Naive B cell (primary cell): Measurements from ENCODE around the gene IGFBP3. TPM values are rescaled to one million over a fixed set of nuclear protein-coding genes. Genes with fewer than 3 reads are reported as not detected.

ENCODE experiments used
- ATAC-seq, 2 donors: fragments of 150-1000 bp; cut with Tn5 transposase; 2 replicates each; pipeline ENCODE4 v1.10.0; 2021; ENCODE audit warnings: low read depth in 2 of 2, mild to moderate bottlenecking in 2 of 2, moderate library complexity in 2 of 2
- DNase-seq: peaks from one replicate; pipeline ENCODE4 v3.0.0; 2022
- H3K27ac Mint-ChIP-seq, 6 donors: one replicate each; pipeline ENCODE4 v1.8.0; 2020 to 2022; ENCODE audit warnings: mild to moderate bottlenecking in 6 of 6, mixed read lengths in 6 of 6, moderate library complexity in 5 of 6, inconsistent platforms in 2 of 6
- H3K27me3 Mint-ChIP-seq, 3 donors: one replicate each; pipeline ENCODE4 v1.8.0; 2021 to 2022; ENCODE audit warnings: mixed read lengths in 3 of 3, mild to moderate bottlenecking in 1 of 3
- H3K36me3 Mint-ChIP-seq, 2 donors: one replicate each; pipeline ENCODE4 v1.8.0; 2020 to 2022; ENCODE audit warnings: mixed read lengths in 2 of 2, inconsistent platforms in 1 of 2, mild to moderate bottlenecking in 1 of 2
- H3K4me1 Mint-ChIP-seq, 3 donors: one replicate each; pipeline ENCODE4 v1.8.0; 2020 to 2022; ENCODE audit warnings: mixed read lengths in 3 of 3, inconsistent platforms in 1 of 3, mild to moderate bottlenecking in 1 of 3, moderate library complexity in 1 of 3
- H3K4me3 Mint-ChIP-seq, 8 donors: one replicate each; pipeline ENCODE4 v1.8.0; 2020 to 2022; ENCODE audit warnings: mild to moderate bottlenecking in 8 of 8, mixed read lengths in 8 of 8, moderate library complexity in 8 of 8, inconsistent platforms in 2 of 8
- H3K9me3 Mint-ChIP-seq, 7 donors: one replicate each; pipeline ENCODE4 v1.8.0; 2020 to 2022; ENCODE audit warnings: mixed read lengths in 7 of 7, mild to moderate bottlenecking in 5 of 7, inconsistent platforms in 2 of 7, moderate library complexity in 1 of 7
- polyA plus RNA-seq, 6 donors: library from polyadenylated mRNA; unstranded; fragments of 300-500 nt; fragmentation: Illumina TruSeq; gene quantifications; one replicate each; pipeline ENCODE4 v1.2.3, GENCODE V29; 2021; ENCODE audit warnings: low read depth in 6 of 6

Gene IGFBP3
- polyA plus RNA-seq, 6 donors from 2014 or later, result not detected

DNA sequence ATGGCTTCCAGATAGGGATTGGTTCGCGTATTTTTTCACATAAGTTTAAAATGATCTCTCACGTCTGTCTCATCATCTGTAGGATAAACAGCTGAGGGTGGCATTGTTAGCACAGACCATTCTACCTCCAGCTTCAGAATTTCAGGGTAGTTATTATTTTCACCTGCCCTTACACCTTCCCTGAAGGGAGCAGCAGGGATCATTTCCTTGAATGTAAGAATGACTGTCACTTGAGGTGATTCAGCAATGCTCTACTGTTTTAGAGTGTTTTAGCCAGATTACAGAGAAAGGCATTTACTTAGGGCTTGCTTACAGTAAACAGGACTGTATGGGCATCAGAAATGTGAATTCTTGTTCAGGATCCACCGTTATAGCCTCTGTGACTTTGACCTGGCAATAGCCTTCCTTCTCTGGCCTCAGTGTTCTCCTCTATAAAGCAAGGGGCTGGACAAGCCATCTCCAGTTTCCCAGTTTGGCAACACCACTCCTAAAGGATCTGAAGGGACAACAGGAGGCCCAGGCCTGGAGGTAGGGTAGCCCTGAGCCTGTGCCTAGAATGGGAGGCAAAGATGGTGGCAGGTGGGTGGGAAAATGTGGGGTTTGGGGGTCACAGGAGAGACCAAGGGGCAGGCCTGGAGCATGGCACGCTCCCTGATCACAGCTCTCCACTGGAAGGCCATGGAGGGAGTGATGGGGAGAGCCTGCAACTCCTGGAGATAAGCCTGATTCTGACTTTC is 34.0 kb downstream of the IGFBP3 start:
- Mint-ChIP-seq H3K27me3 (peaks cover 45 to 72% (median 70%) of the 10 kb centered on the region in 3 donors), H3K4me1 (no peaks in the 10 kb centered on the region), H3K9me3 (peaks cover 0 to 4% (median 0%) of the 10 kb centered on the region in 7 donors), H3K36me3 (no peaks in the 10 kb centered on the region), H3K4me3 (no peak overlapping the region), H3K27ac (no peak overlapping the region)
- ATAC-seq, result no peak
- no peak for DNase-seq

DNA sequence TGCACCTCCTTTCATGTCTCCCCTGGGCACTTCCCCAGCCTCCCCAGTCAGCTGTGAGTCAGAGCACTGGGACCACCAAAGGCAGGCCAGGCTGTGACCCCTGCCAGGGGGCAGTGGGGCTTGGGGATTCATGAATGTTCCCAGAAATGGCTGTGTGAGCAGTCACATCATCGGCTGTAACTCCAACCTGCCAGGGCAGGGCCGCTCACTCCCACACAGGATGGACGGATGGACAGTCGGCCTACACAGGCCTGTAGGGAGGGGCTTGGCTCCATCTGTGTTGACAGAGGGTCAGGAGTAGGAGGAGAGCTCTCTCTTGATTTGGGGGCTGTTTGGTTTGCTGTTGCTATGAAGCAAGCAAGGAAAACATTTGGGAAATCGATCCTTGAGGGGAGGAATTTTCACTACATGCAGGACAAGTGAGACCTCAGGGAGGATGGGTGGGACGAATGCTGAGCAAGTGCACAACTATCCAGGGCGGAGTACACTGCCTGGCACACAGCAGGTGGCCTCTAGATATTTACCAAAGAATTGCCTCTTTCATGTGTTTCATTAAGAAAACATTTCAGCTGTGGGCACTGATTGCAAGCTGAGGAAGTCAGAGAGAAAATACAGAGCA is 35.7 kb downstream of the IGFBP3 start:
- Mint-ChIP-seq H3K27ac (no peak overlapping the region), H3K36me3 (no peaks in the 10 kb centered on the region), H3K9me3 (peaks cover 0 to 9% (median 0%) of the 10 kb centered on the region in 7 donors), H3K4me1 (no peaks in the 10 kb centered on the region), H3K4me3 (no peak overlapping the region), H3K27me3 (peaks cover 40 to 66% (median 55%) of the 10 kb centered on the region in 3 donors)
- DNase-seq, result no peak
- no peak for ATAC-seq

DNA sequence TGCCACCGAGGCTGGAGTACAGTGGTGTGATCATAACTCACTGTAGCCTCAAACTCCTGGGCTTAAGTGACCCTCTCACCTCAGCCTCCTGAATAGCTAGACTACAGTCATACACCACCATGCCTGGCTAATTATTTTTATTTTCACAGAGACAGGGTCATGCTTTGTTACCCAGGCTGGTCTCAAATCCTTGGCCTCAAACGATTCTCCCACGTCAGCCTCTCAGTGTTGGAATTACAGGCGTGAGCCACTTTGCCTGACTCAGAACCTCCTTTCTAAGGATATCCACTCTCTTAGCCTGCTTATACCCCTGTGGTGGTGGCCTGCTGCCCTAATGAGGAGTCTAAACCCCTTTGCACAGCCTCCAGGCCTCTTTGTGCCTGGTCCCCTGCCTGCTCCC is 36.9 kb downstream of the IGFBP3 start:
- DNase-seq, result no peak
- H3K36me3 Mint-ChIP-seq, result no peaks in the 10 kb centered on the region
- peaks cover 2 to 16% (median 4%) of the 10 kb centered on the region in 7 donors for H3K9me3 Mint-ChIP-seq
- no peak for ATAC-seq
- peaks cover 33 to 54% (median 45%) of the 10 kb centered on the region in 3 donors for H3K27me3 Mint-ChIP-seq
- no peak overlapping the region for H3K4me3 Mint-ChIP-seq
- no peak overlapping the region for H3K27ac Mint-ChIP-seq
- H3K4me1 Mint-ChIP-seq, result no peaks in the 10 kb centered on the region

DNA sequence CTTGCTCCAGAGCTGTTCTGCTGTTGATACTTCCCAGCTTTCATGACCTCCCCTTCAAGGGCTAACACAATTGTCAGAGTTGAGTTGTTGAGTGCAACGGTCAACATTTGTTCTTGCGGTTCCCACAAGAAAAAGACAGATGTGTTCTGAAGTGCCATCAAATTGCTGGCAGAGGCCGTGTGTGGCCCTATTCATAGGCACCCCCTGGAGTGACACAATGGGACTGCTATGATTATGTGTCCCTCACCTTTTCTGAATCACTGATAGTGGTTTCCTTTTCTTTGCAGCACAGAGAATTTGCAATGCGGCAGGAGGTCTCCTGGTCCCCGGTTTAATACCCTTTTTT is 38.6 kb downstream of the IGFBP3 start:
- no peak for DNase-seq
- Mint-ChIP-seq H3K4me3 (no peak overlapping the region), H3K4me1 (no peaks in the 10 kb centered on the region), H3K27ac (no peak overlapping the region), H3K36me3 (peaks cover 0 to 11% of the 10 kb centered on the region in 2 donors), H3K9me3 (peaks cover 4 to 30% (median 18%) of the 10 kb centered on the region in 7 donors), H3K27me3 (peaks cover 27 to 46% (median 43%) of the 10 kb centered on the region in 3 donors)
- no peak for ATAC-seq

GRCh38 chr7:45881759-45882464 is 39.2 kb downstream of the IGFBP3 start:
- ATAC-seq (no peak), DNase-seq (no peak)
- H3K4me3 Mint-ChIP-seq, result no peak overlapping the region
- H3K36me3 Mint-ChIP-seq, result peaks cover 0 to 15% of the 10 kb centered on the region in 2 donors
- no peak overlapping the region for H3K27ac Mint-ChIP-seq
- no peaks in the 10 kb centered on the region for H3K4me1 Mint-ChIP-seq
- H3K27me3 Mint-ChIP-seq, result peaks cover 25 to 41% (median 37%) of the 10 kb centered on the region in 3 donors
- peaks cover 9 to 30% (median 21%) of the 10 kb centered on the region in 7 donors for H3K9me3 Mint-ChIP-seq

- ATAC-seq, result no peak
- H3K27ac Mint-ChIP-seq, result no peak overlapping the region
These were observed 39.8 kb downstream of the IGFBP3 start for GRCh38 chr7:45881280-45881758.

GRCh38 chr7:45880433-45880860 is 40.6 kb downstream of the IGFBP3 start:
- peaks cover 13 to 31% (median 28%) of the 10 kb centered on the region in 3 donors for H3K27me3 Mint-ChIP-seq
- H3K4me1 Mint-ChIP-seq, result no peaks in the 10 kb centered on the region
- peaks cover 9 to 32% (median 21%) of the 10 kb centered on the region in 7 donors for H3K9me3 Mint-ChIP-seq
- DNase-seq, result no peak
- H3K4me3 Mint-ChIP-seq, result no peak overlapping the region
- peaks cover 0 to 15% of the 10 kb centered on the region in 2 donors for H3K36me3 Mint-ChIP-seq
- no peak for ATAC-seq
- H3K27ac Mint-ChIP-seq, result no peak overlapping the region

More at GRCh38 chr7:45881280-45881758, 39.8 kb downstream of the IGFBP3 start:
- DNase-seq, result no peak
- Mint-ChIP-seq H3K27me3 (peaks cover 19 to 35% (median 32%) of the 10 kb centered on the region in 3 donors), H3K36me3 (peaks cover 0 to 15% of the 10 kb centered on the region in 2 donors), H3K9me3 (peaks cover 9 to 30% (median 21%) of the 10 kb centered on the region in 7 donors), H3K4me1 (no peaks in the 10 kb centered on the region), H3K4me3 (no peak overlapping the region)

DNA sequence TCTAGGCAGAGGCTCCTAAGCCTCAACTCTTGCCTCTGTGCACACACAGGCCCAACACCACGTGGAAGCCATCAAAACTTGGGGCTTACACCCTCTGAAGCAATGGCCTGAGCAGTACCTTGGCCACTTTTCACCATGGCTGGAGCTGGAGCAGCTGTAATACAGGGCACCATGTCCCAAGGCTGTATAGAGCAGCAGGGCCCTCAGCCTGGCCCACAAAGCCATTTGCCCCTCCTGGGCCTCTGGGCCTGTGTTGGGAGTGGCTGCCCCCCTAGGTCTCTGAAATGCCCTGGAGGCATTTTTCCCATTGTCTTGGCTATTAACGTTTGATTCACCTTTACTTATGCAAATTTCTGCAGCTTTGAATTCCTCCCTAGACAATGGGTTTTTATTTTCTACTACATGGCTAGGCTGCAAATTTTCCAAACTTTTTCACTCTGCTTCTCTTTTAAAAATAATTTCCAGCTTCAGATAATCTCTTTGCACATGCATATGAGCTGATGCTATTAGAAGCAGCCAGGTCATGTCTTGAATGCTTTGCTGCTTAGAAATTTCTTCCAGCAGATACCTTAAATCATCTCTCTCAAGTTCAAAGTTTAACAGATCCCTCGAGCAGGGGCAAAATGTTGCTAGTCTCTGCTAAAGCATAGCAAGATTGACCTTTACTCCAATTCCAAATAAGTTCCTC is 42.5 kb downstream of the IGFBP3 start:
- Mint-ChIP-seq H3K4me3 (no peak overlapping the region), H3K36me3 (peaks cover 0 to 15% of the 10 kb centered on the region in 2 donors), H3K27ac (no peak overlapping the region), H3K9me3 (peaks cover 9 to 32% (median 21%) of the 10 kb centered on the region in 7 donors), H3K4me1 (no peaks in the 10 kb centered on the region), H3K27me3 (peaks cover 8 to 14% (median 9%) of the 10 kb centered on the region in 3 donors)
- ATAC-seq, result no peak
- DNase-seq, result no peak

DNA sequence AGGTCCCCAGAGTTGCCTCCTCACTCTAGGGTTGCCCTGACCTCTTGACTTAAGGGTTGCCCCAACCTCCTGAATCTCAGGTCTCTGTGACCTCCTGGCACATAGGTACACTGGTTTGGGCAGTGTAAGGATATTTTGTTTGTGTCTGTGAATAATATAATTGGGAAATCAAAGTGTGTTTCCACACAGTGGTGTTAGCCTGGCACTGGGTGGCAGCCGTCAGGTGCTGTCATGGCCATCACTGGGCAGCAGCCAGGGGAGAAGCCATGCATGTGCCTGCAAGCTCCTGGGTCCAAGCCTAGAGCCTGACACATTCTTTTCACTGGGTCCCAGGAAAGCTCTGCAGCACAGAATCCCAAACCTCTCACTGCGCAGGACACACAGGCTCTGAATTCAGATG is 44.6 kb downstream of the IGFBP3 start:
- Mint-ChIP-seq H3K4me1 (no peaks in the 10 kb centered on the region), H3K27me3 (peaks cover 0 to 5% (median 3%) of the 10 kb centered on the region in 3 donors), H3K27ac (no peak overlapping the region), H3K9me3 (peaks cover 7 to 28% (median 21%) of the 10 kb centered on the region in 7 donors), H3K4me3 (no peak overlapping the region), H3K36me3 (peaks cover 0 to 15% of the 10 kb centered on the region in 2 donors)
- ATAC-seq, result no peak
- DNase-seq, result no peak

GRCh38 chr7:45874408-45875131 is 46.5 kb downstream of the IGFBP3 start:
- Mint-ChIP-seq H3K27ac (no peak overlapping the region), H3K27me3 (peaks cover 0 to 8% (median 6%) of the 10 kb centered on the region in 3 donors), H3K36me3 (peaks cover 0 to 15% of the 10 kb centered on the region in 2 donors), H3K9me3 (peaks cover 7 to 27% (median 20%) of the 10 kb centered on the region in 7 donors), H3K4me1 (no peaks in the 10 kb centered on the region), H3K4me3 (no peak overlapping the region)
- ATAC-seq (no peak), DNase-seq (no peak)

GRCh38 chr7:45873355-45873754 is 47.7 kb downstream of the IGFBP3 start:
- Mint-ChIP-seq H3K27me3 (peaks cover 6 to 8% (median 8%) of the 10 kb centered on the region in 3 donors), H3K36me3 (peaks cover 0 to 13% of the 10 kb centered on the region in 2 donors), H3K4me1 (no peaks in the 10 kb centered on the region), H3K27ac (no peak overlapping the region), H3K4me3 (no peak overlapping the region), H3K9me3 (peaks cover 2 to 15% (median 9%) of the 10 kb centered on the region in 7 donors)
- no peak for ATAC-seq
- DNase-seq, result no peak

GRCh38 chr7:45873035-45873354 is 48.1 kb downstream of the IGFBP3 start, which contains the start of gene CCDC201:
Gene CCDC201, minus strand, starts transcription at chr7:45873082. Its CDS starts 75 bp downstream, at chr7:45873007.
- H3K36me3 Mint-ChIP-seq, result peaks cover 0 to 9% of the 10 kb centered on the region in 2 donors
- no peak within 1 kb of the TSS for H3K4me3 Mint-ChIP-seq
- peaks cover 6 to 11% (median 8%) of the 10 kb centered on the region in 3 donors for H3K27me3 Mint-ChIP-seq
- no peak within 1 kb of the TSS for H3K27ac Mint-ChIP-seq
- no peaks in the 10 kb centered on the region for H3K4me1 Mint-ChIP-seq
- peaks cover 1 to 13% (median 7%) of the 10 kb centered on the region in 7 donors for H3K9me3 Mint-ChIP-seq
- DNase-seq, result no peak
- no peak for ATAC-seq
